ENCODE data around the gene MRPL4. TPM values are rescaled to one million over a fixed set of nuclear protein-coding genes. Genes with fewer than 3 reads are reported as not detected.

MRPL4 gene
- total and polyA plus RNA-seq, 2 of the 13 experiments (the other 11 are each of a cell fraction or from before 2014, with no cell fraction given) = 40.6 to 42.5 TPM

GRCh38 chr19:10295305-10295846 lies 43.4 kb downstream of the MRPL4 start (continued):
- no peak for TF ChIP-seq CSRNP2 (CRISPR knock-in tag; conservative IDR thresholded peaks at IDR 0.05; ENCODE audit: low read depth)
- no peak for TF ChIP-seq RORA (CRISPR knock-in tag; IDR thresholded peaks at IDR 0.05)
- no peak for TF ChIP-seq ARNT (IDR thresholded peaks at IDR 0.05)
- no peak for TF ChIP-seq ZNF749 (CRISPR knock-in tag; IDR thresholded peaks at IDR 0.05; ENCODE audit: borderline replicate concordance)
- no peak for TF ChIP-seq ZNF484 (CRISPR knock-in tag; IDR thresholded peaks at IDR 0.05; ENCODE audit: borderline replicate concordance, low read depth)
- no peak for TF ChIP-seq IRX3 (CRISPR knock-in tag; IDR thresholded peaks at IDR 0.05; ENCODE audit: borderline replicate concordance, low read depth)
- no peak for TF ChIP-seq SSRP1 (CRISPR knock-in tag; IDR thresholded peaks at IDR 0.05)
- TF ChIP-seq IKZF1 (IDR thresholded peaks at IDR 0.05) = no peak
- TF ChIP-seq NFE2 (CRISPR knock-in tag; IDR thresholded peaks at IDR 0.05) = no peak
- TF ChIP-seq NRL (CRISPR knock-in tag; IDR thresholded peaks at IDR 0.05; ENCODE audit: borderline replicate concordance) = 0 out of 2 replicates have a peak, but pooled peaks have one; percentile 48
- TF ChIP-seq MYC (CRISPR knock-in tag; IDR thresholded peaks at IDR 0.05; ENCODE audit: borderline replicate concordance) = peak; percentile 53; the same call in 1 of the 2 replicates
- TF ChIP-seq, protein P1, sequence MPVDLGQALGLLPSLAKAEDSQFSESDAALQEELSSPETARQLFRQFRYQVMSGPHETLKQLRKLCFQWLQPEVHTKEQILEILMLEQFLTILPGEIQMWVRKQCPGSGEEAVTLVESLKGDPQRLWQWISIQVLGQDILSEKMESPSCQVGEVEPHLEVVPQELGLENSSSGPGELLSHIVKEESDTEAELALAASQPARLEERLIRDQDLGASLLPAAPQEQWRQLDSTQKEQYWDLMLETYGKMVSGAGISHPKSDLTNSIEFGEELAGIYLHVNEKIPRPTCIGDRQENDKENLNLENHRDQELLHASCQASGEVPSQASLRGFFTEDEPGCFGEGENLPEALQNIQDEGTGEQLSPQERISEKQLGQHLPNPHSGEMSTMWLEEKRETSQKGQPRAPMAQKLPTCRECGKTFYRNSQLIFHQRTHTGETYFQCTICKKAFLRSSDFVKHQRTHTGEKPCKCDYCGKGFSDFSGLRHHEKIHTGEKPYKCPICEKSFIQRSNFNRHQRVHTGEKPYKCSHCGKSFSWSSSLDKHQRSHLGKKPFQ (CRISPR knock-in tag; IDR thresholded peaks at IDR 0.05; ENCODE audit: insufficient replicate concordance) = no peak
- TF ChIP-seq DMAP1 (CRISPR knock-in tag; IDR thresholded peaks at IDR 0.05) = no peak
- TF ChIP-seq CC2D1A (CRISPR knock-in tag; IDR thresholded peaks at IDR 0.05) = no peak
- TF ChIP-seq SRSF1 (optimal IDR thresholded peaks at IDR 0.05; ENCODE audit: low read depth, low read length) = no peak
- TF ChIP-seq, protein P2, sequence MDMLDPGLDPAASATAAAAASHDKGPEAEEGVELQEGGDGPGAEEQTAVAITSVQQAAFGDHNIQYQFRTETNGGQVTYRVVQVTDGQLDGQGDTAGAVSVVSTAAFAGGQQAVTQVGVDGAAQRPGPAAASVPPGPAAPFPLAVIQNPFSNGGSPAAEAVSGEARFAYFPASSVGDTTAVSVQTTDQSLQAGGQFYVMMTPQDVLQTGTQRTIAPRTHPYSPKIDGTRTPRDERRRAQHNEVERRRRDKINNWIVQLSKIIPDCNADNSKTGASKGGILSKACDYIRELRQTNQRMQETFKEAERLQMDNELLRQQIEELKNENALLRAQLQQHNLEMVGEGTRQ (IDR thresholded peaks at IDR 0.05; ENCODE audit: low read depth, low read length) = no peak
- TF ChIP-seq, protein P2 (CRISPR knock-in tag; IDR thresholded peaks at IDR 0.05; ENCODE audit: borderline replicate concordance) = no peak
- no peak for TF ChIP-seq ZNF878 (CRISPR knock-in tag; IDR thresholded peaks at IDR 0.05)
- no peak for TF ChIP-seq RARG (CRISPR knock-in tag; IDR thresholded peaks at IDR 0.05; ENCODE audit: low read depth)
- TF ChIP-seq ZNF607 (CRISPR knock-in tag; IDR thresholded peaks at IDR 0.05; ENCODE audit: borderline replicate concordance) = no peak
- TF ChIP-seq TEF (CRISPR knock-in tag; IDR thresholded peaks at IDR 0.05) = no peak
- no peak for TF ChIP-seq TBX2 (CRISPR knock-in tag; IDR thresholded peaks at IDR 0.05; ENCODE audit: borderline replicate concordance)
- no peak for TF ChIP-seq TBL1XR1 (IDR thresholded peaks at IDR 0.05; ENCODE audit: borderline replicate concordance, low read length, partially characterized antibody)
- peak; percentile 48; the same call in 1 of the 2 replicates for TF ChIP-seq ZFY (CRISPR knock-in tag; IDR thresholded peaks at IDR 0.05)

Data from HepG2 (cell line).